A673 (cell line): Measurements from ENCODE around the gene ABR.

Experiments used
- CTCF ChIP-seq: fragments of 300-800, 200-600 bp; sonication (generic); conservative IDR thresholded peaks from 2 replicates; pipeline ENCODE4 v1.5.1; 2017; ENCODE audit warnings: low read depth, mild to moderate bottlenecking, antibody characterized with exemption, low read length, moderate library complexity, mixed read lengths
- EZH2 ChIP-seq: fragments of 200-600 bp; sonication (generic); IDR thresholded peaks from 2 replicates; pipeline ENCODE4 v1.6.1; 2017; ENCODE audit warnings: borderline replicate concordance, low read depth, mild to moderate bottlenecking, mixed read lengths, antibody characterized with exemption, low read length; ENCODE audit not compliant: poor library complexity, severe bottlenecking

GRCh38 chr17:1076299-1076981 is 103.3 kb downstream of the ABR start:
- TF ChIP-seq EZH2 (no peak), CTCF (no peak)
